Measurements from ENCODE around the gene HEYL. TPM values are rescaled to one million over a fixed set of nuclear protein-coding genes. Genes with fewer than 3 reads are reported as not detected.

The HEYL gene
- total RNA-seq, 5 donors from 2014 or later (not counting 1 experiment from before 2014, with no cell fraction given) = 0.15 to 0.25 TPM; not detected in 3

DNA sequence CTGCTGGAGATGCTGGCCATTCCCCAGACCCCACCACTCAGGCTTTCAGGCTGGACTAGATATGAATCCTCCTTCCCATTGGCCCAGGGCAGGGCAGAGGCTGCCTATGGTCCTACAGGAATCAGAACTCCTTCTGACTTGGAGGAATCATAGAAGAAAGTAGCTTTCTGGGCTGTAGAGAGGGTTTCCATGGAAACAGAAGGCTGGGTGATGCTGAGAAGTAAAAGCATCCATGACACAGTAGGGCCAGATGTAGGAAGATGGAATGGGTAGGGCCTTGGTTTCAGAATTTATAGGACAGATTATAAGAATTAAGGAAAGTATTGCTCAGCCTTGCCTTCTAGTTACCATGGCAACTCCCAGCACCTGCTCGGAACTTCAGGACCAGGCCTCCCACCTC is 23.4 kb upstream of the HEYL start:
- ChIA-PET CTCF (no interaction called here), POLR2A (no interaction called here)
- Histone ChIP-seq H3K9me3 (no peaks in the 10 kb centered on the region), H3K27me3 (replicated peaks in 1 of 2; ENCODE audit: control insufficient read depth in 2 of 2, extremely low read depth in 1 of 2, insufficient read depth in 2 of 2, low read length in 1 of 2) (peaks cover 0 to 11% of the 10 kb centered on the region in 2 experiments), H3K4me1 (ENCODE audit: control insufficient read depth in 1 of 2, extremely low read depth in 1 of 2, insufficient read depth in 2 of 2, low read length in 2 of 2) (peaks cover 0 to 4% of the 10 kb centered on the region in 2 experiments), H3K4me3 (ENCODE audit: control insufficient read depth in 1 of 2, extremely low read depth in 1 of 2, low read length in 1 of 2) (no peak overlapping the region), H3K36me3 (ENCODE audit: control insufficient read depth in 2 of 2, extremely low read depth in 1 of 2, insufficient read depth in 1 of 2, low read length in 1 of 2) (no peaks in the 10 kb centered on the region), H3K27ac (ENCODE audit: low read length) (no peak overlapping the region)
- ATAC-seq (replicated peaks in 1 of 4) (no peak), DNase-seq (no peak)
- H3K9me3 Mint-ChIP-seq = no peaks in the 10 kb centered on the region
- 67% methylated on average over 1 of the region's 1 CpG for WGBS (ENCODE audit: insufficient coverage)
- no peak overlapping the region for H3K4me3 Mint-ChIP-seq
- H3K36me3 Mint-ChIP-seq = no peaks in the 10 kb centered on the region
- peaks cover 0 to 4% of the 10 kb centered on the region in 2 donors for H3K27me3 Mint-ChIP-seq
- no peak overlapping the region for H3K27ac Mint-ChIP-seq
- H3K4me1 Mint-ChIP-seq = peaks cover 2 to 5% (median 3%) of the 10 kb centered on the region in 3 donors

- Mint-ChIP-seq H3K27me3 (no peaks in the 10 kb centered on the region), H3K4me3 (no peak overlapping the region), H3K27ac (no peak overlapping the region), H3K36me3 (no peaks in the 10 kb centered on the region), H3K9me3 (no peaks in the 10 kb centered on the region), H3K4me1 (peaks cover 4 to 7% (median 5%) of the 10 kb centered on the region in 3 donors)
- no CpG with 5 or more reads among the region's 5 CpGs for WGBS (ENCODE audit: insufficient coverage)
- CTCF ChIA-PET = interaction anchor here (0.6 to 1.9 kb wide), 7 partner anchors 11 to 54 kb away, joined by 3 to 9 read pairs (median 3); partner anchors contain the start of gene NT5C1A (in 1 of the 2)
- no peaks in the 10 kb centered on the region for H3K9me3 ChIP-seq
- POLR2A ChIA-PET = no interaction called here
- peaks cover 3 to 6% of the 10 kb centered on the region in 2 experiments for H3K27me3 ChIP-seq (replicated peaks in 1 of 2; ENCODE audit: control insufficient read depth in 2 of 2, extremely low read depth in 1 of 2, insufficient read depth in 2 of 2, low read length in 1 of 2)
- no peak for ATAC-seq (replicated peaks in 1 of 4)
- no peak overlapping the region for H3K4me3 ChIP-seq (ENCODE audit: control insufficient read depth in 1 of 2, extremely low read depth in 1 of 2, low read length in 1 of 2)
- no peak overlapping the region for H3K27ac ChIP-seq (ENCODE audit: low read length)
- DNase-seq = no peak
- H3K36me3 ChIP-seq (ENCODE audit: control insufficient read depth in 2 of 2, extremely low read depth in 1 of 2, insufficient read depth in 1 of 2, low read length in 1 of 2) = no peaks in the 10 kb centered on the region
- peaks cover 0 to 6% of the 10 kb centered on the region in 2 experiments for H3K4me1 ChIP-seq (ENCODE audit: control insufficient read depth in 1 of 2, extremely low read depth in 1 of 2, insufficient read depth in 2 of 2, low read length in 2 of 2)
Measured at GRCh38 chr1:39659538-39659937, 20.1 kb upstream of the HEYL start.

DNA sequence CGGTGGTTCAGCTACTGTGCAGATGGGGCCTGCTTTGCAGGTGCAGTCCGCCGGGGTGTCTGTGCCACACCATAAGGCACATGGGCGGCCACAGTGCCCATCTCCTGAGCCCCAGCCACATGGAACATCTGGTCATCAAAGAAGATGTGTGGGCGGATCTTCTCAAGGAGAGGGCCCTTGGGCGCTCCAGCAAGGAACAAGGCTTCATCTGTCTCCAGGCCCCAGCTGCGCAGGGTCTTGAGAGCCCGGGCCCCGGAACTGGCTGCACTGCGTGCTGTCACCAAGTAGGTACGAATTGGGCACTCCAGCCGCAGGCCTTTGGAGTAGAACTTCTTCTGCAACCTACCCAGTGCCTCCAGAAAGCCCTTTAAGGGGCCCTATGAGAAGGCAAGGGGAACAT is 19.7 kb upstream of the HEYL start:
- H3K27me3 Mint-ChIP-seq = peaks cover 0 to 2% of the 10 kb centered on the region in 2 donors
- peaks cover 4 to 7% (median 5%) of the 10 kb centered on the region in 3 donors for H3K4me1 Mint-ChIP-seq
- POLR2A ChIA-PET = no interaction called here
- H3K36me3 Mint-ChIP-seq = no peaks in the 10 kb centered on the region
- H3K27ac Mint-ChIP-seq = no peak overlapping the region
- DNase-seq (no peak), ATAC-seq (replicated peaks in 1 of 4) (no peak)
- no peak overlapping the region for H3K27ac ChIP-seq (ENCODE audit: low read length)
- no peak overlapping the region for H3K4me3 Mint-ChIP-seq
- peaks cover 0 to 6% of the 10 kb centered on the region in 2 experiments for H3K4me1 ChIP-seq (ENCODE audit: control insufficient read depth in 1 of 2, extremely low read depth in 1 of 2, insufficient read depth in 2 of 2, low read length in 2 of 2)
- H3K9me3 Mint-ChIP-seq = no peaks in the 10 kb centered on the region
- H3K4me3 ChIP-seq (ENCODE audit: control insufficient read depth in 1 of 2, extremely low read depth in 1 of 2, low read length in 1 of 2) = no peak overlapping the region
- CTCF ChIA-PET = interaction anchor here (0.5 to 1.9 kb wide), 16 partner anchors 8 to 872 kb away, joined by 3 to 17 read pairs (median 4); partner anchors contain the start of genes NT5C1A (in 2 of the 2) and ZNF684 (in 1 of the 2)
- H3K9me3 ChIP-seq = no peaks in the 10 kb centered on the region
- 89% methylated on average over 11 of the region's 12 CpGs for WGBS (ENCODE audit: insufficient coverage)
- H3K27me3 ChIP-seq (replicated peaks in 1 of 2; ENCODE audit: control insufficient read depth in 2 of 2, extremely low read depth in 1 of 2, insufficient read depth in 2 of 2, low read length in 1 of 2) = peaks cover 3 to 10% of the 10 kb centered on the region in 2 experiments
- no peaks in the 10 kb centered on the region for H3K36me3 ChIP-seq (ENCODE audit: control insufficient read depth in 2 of 2, extremely low read depth in 1 of 2, insufficient read depth in 1 of 2, low read length in 1 of 2)

- H3K4me3 ChIP-seq (ENCODE audit: control insufficient read depth in 1 of 2, extremely low read depth in 1 of 2, low read length in 1 of 2) = no peak overlapping the region
- Mint-ChIP-seq H3K4me1 (peaks cover 6 to 13% (median 11%) of the 10 kb centered on the region in 3 donors), H3K27ac (no peak overlapping the region), H3K9me3 (no peaks in the 10 kb centered on the region), H3K36me3 (no peaks in the 10 kb centered on the region), H3K4me3 (no peak overlapping the region), H3K27me3 (peaks cover 0 to 7% of the 10 kb centered on the region in 2 donors)
- WGBS (ENCODE audit: insufficient coverage) = 14% methylated on average over 5 of the region's 6 CpGs
- ChIA-PET CTCF (interaction anchor here (0.6 to 2.0 kb wide), 24 partner anchors 8 to 934 kb away, joined by 3 to 17 read pairs (median 4); partner anchors contain the start of genes NT5C1A (in 2 of the 2) and HPCAL4 (in 1 of the 2)), POLR2A (interaction anchor here (0.6 to 0.9 kb wide), 3 partner anchors 23 to 62 kb away, joined by 3 to 5 read pairs (median 4); partner anchors contain the start of gene HPCAL4 (in 1 of the 2))
- no peaks in the 10 kb centered on the region for H3K36me3 ChIP-seq (ENCODE audit: control insufficient read depth in 2 of 2, extremely low read depth in 1 of 2, insufficient read depth in 1 of 2, low read length in 1 of 2)
- ATAC-seq (replicated peaks in 1 of 4) (peak in 3 of 4 experiments; percentile 44 to 72 (median 59)), DNase-seq (peak; percentile 12 to 79 (median 47))
- H3K9me3 ChIP-seq = no peaks in the 10 kb centered on the region
- no peak overlapping the region for H3K27ac ChIP-seq (ENCODE audit: low read length)
- H3K4me1 ChIP-seq (ENCODE audit: control insufficient read depth in 1 of 2, extremely low read depth in 1 of 2, insufficient read depth in 2 of 2, low read length in 2 of 2) = peaks cover 0 to 12% of the 10 kb centered on the region in 2 experiments
- H3K27me3 ChIP-seq (replicated peaks in 1 of 2; ENCODE audit: control insufficient read depth in 2 of 2, extremely low read depth in 1 of 2, insufficient read depth in 2 of 2, low read length in 1 of 2) = peaks cover 3 to 16% of the 10 kb centered on the region in 2 experiments
Measured at GRCh38 chr1:39657923-39658485, 18.6 kb upstream of the HEYL start.

- no peak overlapping the region for H3K4me3 ChIP-seq (ENCODE audit: control insufficient read depth in 1 of 2, extremely low read depth in 1 of 2, low read length in 1 of 2)
- CTCF ChIA-PET = interaction anchor here (0.5 to 2.0 kb wide), 20 partner anchors 10 to 800 kb away, joined by 3 to 17 read pairs (median 4); partner anchors contain the start of genes NT5C1A (in 2 of the 2) and HPCAL4 (in 1 of the 2)
- no peaks in the 10 kb centered on the region for H3K9me3 ChIP-seq
- H3K4me1 ChIP-seq (ENCODE audit: control insufficient read depth in 1 of 2, extremely low read depth in 1 of 2, insufficient read depth in 2 of 2, low read length in 2 of 2) = peaks cover 0 to 12% of the 10 kb centered on the region in 2 experiments
- ATAC-seq (replicated peaks in 1 of 4) (no peak), DNase-seq (no peak)
- peaks cover 6 to 13% (median 11%) of the 10 kb centered on the region in 3 donors for H3K4me1 Mint-ChIP-seq
- WGBS (ENCODE audit: insufficient coverage) = no CpG with 5 or more reads among the region's 3 CpGs
- H3K36me3 Mint-ChIP-seq = no peaks in the 10 kb centered on the region
- no peaks in the 10 kb centered on the region for H3K9me3 Mint-ChIP-seq
- POLR2A ChIA-PET = interaction anchor here in 1 of 2 donors (0.6 to 0.9 kb wide), 2 partner anchors 33 to 62 kb away, joined by 3 to 5 read pairs; partner anchors contain the start of gene HPCAL4
- no peaks in the 10 kb centered on the region for H3K36me3 ChIP-seq (ENCODE audit: control insufficient read depth in 2 of 2, extremely low read depth in 1 of 2, insufficient read depth in 1 of 2, low read length in 1 of 2)
- no peak overlapping the region for H3K4me3 Mint-ChIP-seq
- H3K27me3 ChIP-seq (replicated peaks in 1 of 2; ENCODE audit: control insufficient read depth in 2 of 2, extremely low read depth in 1 of 2, insufficient read depth in 2 of 2, low read length in 1 of 2) = peaks cover 3 to 16% of the 10 kb centered on the region in 2 experiments
- H3K27ac Mint-ChIP-seq = no peak overlapping the region
- no peak overlapping the region for H3K27ac ChIP-seq (ENCODE audit: low read length)
- peaks cover 0 to 7% of the 10 kb centered on the region in 2 donors for H3K27me3 Mint-ChIP-seq
Measured at GRCh38 chr1:39657402-39657801, 18.0 kb upstream of the HEYL start.

DNA sequence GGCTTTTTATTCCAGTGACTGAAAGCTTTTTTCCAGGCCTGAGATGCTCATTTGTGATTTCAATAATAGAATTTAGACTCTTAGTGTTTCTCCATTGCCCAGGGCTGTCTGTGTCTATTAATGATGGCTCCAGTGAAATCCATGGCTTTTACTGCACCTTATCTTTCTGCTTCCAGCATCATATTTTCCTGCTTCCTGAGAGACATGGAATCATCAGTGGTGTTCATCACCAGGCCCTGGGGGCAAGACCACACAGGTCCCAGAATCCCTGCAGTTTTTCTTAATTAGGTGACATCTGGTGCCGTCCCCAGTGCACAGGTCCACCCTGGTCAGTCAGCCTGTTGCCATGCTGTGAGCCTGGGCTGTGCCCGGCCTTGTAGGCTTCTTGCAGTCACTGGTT is 16.9 kb upstream of the HEYL start:
- ATAC-seq (replicated peaks in 1 of 4) (no peak), DNase-seq (no peak)
- Histone ChIP-seq H3K36me3 (ENCODE audit: control insufficient read depth in 2 of 2, extremely low read depth in 1 of 2, insufficient read depth in 1 of 2, low read length in 1 of 2) (no peaks in the 10 kb centered on the region), H3K27me3 (replicated peaks in 1 of 2; ENCODE audit: control insufficient read depth in 2 of 2, extremely low read depth in 1 of 2, insufficient read depth in 2 of 2, low read length in 1 of 2) (peaks cover 3 to 14% of the 10 kb centered on the region in 2 experiments), H3K9me3 (no peaks in the 10 kb centered on the region), H3K27ac (ENCODE audit: low read length) (no peak overlapping the region), H3K4me3 (ENCODE audit: control insufficient read depth in 1 of 2, extremely low read depth in 1 of 2, low read length in 1 of 2) (no peak overlapping the region), H3K4me1 (ENCODE audit: control insufficient read depth in 1 of 2, extremely low read depth in 1 of 2, insufficient read depth in 2 of 2, low read length in 2 of 2) (peaks cover 0 to 12% of the 10 kb centered on the region in 2 experiments)
- ChIA-PET CTCF (interaction anchor here in 1 of 2 donors (1.1 to 1.9 kb wide), 2 partner anchors 12 to 50 kb away, joined by 5 read pairs; no protein-coding TSS in a partner anchor), POLR2A (no interaction called here)
- Mint-ChIP-seq H3K9me3 (no peaks in the 10 kb centered on the region), H3K36me3 (no peaks in the 10 kb centered on the region), H3K27me3 (peaks cover 0 to 7% of the 10 kb centered on the region in 2 donors), H3K4me3 (no peak overlapping the region), H3K4me1 (peaks cover 6 to 13% (median 11%) of the 10 kb centered on the region in 3 donors), H3K27ac (no peak overlapping the region)
- WGBS (ENCODE audit: insufficient coverage) = 71% methylated on average over 2 of the region's 2 CpGs

Measured in T-cell (primary cell).